Stomach (tissue), 4 donors: ENCODE data around the gene FLT3LG.

Experiments
- EP300 ChIP-seq: sonication (generic); formaldehyde crosslinking; IDR thresholded peaks from one replicate; pipeline ENCODE4 v1.6.1; 2017; ENCODE audit warnings: antibody characterized with exemption
- POLR2A ChIP-seq, 4 donors: fragments of 450-650 bp; IDR thresholded peaks; one replicate each; pipeline ENCODE4 v1.6.1; 2016; ENCODE audit warnings: antibody characterized with exemption in 4 of 4, control low read depth in 2 of 4, mild to moderate bottlenecking in 1 of 4, moderate library complexity in 1 of 4
- POLR2AphosphoS5 ChIP-seq, 3 donors: sonication (generic); formaldehyde crosslinking; IDR thresholded peaks; one replicate each; pipeline ENCODE4 v1.6.1; 2016; ENCODE audit warnings: antibody characterized with exemption in 3 of 3

GRCh38 chr19:49432141-49433073 is 41.6 kb upstream of the FLT3LG start:
- TF ChIP-seq POLR2A (IDR thresholded peaks at IDR 0.05) (no peak), POLR2AphosphoS5 (IDR thresholded peaks at IDR 0.05) (no peak), EP300 (no peak)
